CD4-positive, CD25-positive, alpha-beta regulatory T cell (primary cell): ENCODE data around the gene GNG7. TPM values are rescaled to one million over a fixed set of nuclear protein-coding genes. Genes with fewer than 3 reads are reported as not detected.

Experiments used
- ATAC-seq, 2 donors: fragments of 150-1000 bp; cut with Tn5 transposase; one replicate each; pipeline ENCODE4 v1.10.0; 2021; ENCODE audit warnings: low read depth in 2 of 2, moderate number of reproducible peaks in 2 of 2, moderate library complexity in 1 of 2
- DNase-seq, 3 donors: peaks; one replicate each; pipeline versions ENCODE4 v3.0.0 to v3.0.0-alpha.2; 2012 to 2022; ENCODE audit warnings: mixed read lengths in 1 of 3
- H3K27ac ChIP-seq: one replicate; pipeline ENCODE4 v1.7.0; 2013; ENCODE audit warnings: mild to moderate bottlenecking, low read length; ENCODE audit not compliant: insufficient read depth, poor library complexity, severe bottlenecking
- H3K27me3 ChIP-seq: one replicate; pipeline ENCODE4 v1.7.0; 2013; ENCODE audit warnings: low read length; ENCODE audit not compliant: control insufficient read depth, insufficient read depth
- H3K36me3 ChIP-seq: one replicate; pipeline ENCODE4 v1.7.0; 2013; ENCODE audit warnings: mild to moderate bottlenecking, low read length, moderate library complexity; ENCODE audit not compliant: control insufficient read depth, insufficient read depth
- H3K4me1 ChIP-seq: 2 replicates; pipeline ENCODE4 v1.7.0; 2013; ENCODE audit warnings: mild to moderate bottlenecking, low read length; ENCODE audit not compliant: insufficient read depth, control insufficient read depth, poor library complexity, severe bottlenecking
- H3K4me3 ChIP-seq: one replicate; pipeline ENCODE4 v1.7.0; 2013; ENCODE audit warnings: low read depth, mild to moderate bottlenecking, low read length, moderate library complexity
- H3K9me3 ChIP-seq, 2 experiments: 1 replicate in 1 of 2; 2 replicates in 1 of 2; pipeline ENCODE4 v1.7.0; 2013; ENCODE audit warnings: low read length in 2 of 2, mild to moderate bottlenecking in 1 of 2, moderate library complexity in 1 of 2; ENCODE audit not compliant: control insufficient read depth in 2 of 2
- H3K27ac Mint-ChIP-seq, 3 donors: one replicate each; pipeline ENCODE4 v1.8.0; 2020 to 2022; ENCODE audit warnings: mild to moderate bottlenecking in 3 of 3, mixed read lengths in 3 of 3, moderate library complexity in 2 of 3
- H3K27me3 Mint-ChIP-seq: one replicate; pipeline ENCODE4 v1.8.0; 2022; ENCODE audit warnings: mild to moderate bottlenecking, mixed read lengths
- H3K36me3 Mint-ChIP-seq: one replicate; pipeline ENCODE4 v1.8.0; 2020; ENCODE audit warnings: mixed read lengths
- H3K4me1 Mint-ChIP-seq, 4 donors: one replicate each; pipeline ENCODE4 v1.8.0; 2020 to 2022; ENCODE audit warnings: mixed read lengths in 4 of 4, mild to moderate bottlenecking in 1 of 4
- H3K4me3 Mint-ChIP-seq, 4 donors: one replicate each; pipeline ENCODE4 v1.8.0; 2020 to 2022; ENCODE audit warnings: mild to moderate bottlenecking in 4 of 4, mixed read lengths in 4 of 4, moderate library complexity in 3 of 4
- H3K9me3 Mint-ChIP-seq, 7 donors: one replicate each; pipeline ENCODE4 v1.8.0; 2020 to 2022; ENCODE audit warnings: mixed read lengths in 7 of 7, mild to moderate bottlenecking in 3 of 7, moderate library complexity in 2 of 7
- polyA plus RNA-seq, 4 donors: library from polyadenylated mRNA; unstranded; fragments of 300-500 nt; fragmentation: Illumina TruSeq; gene quantifications; one replicate each; pipeline ENCODE4 v1.2.3, GENCODE V29; 2021
- total RNA-seq: library from RNA; stranded (reverse); gene quantifications from one replicate; pipeline ENCODE4 v1.2.3, GENCODE V29; 2022

Gene GNG7
- total and polyA plus RNA-seq, 5 donors from 2014 or later = 0.65 to 1.6 (median 1.2) TPM

DNA sequence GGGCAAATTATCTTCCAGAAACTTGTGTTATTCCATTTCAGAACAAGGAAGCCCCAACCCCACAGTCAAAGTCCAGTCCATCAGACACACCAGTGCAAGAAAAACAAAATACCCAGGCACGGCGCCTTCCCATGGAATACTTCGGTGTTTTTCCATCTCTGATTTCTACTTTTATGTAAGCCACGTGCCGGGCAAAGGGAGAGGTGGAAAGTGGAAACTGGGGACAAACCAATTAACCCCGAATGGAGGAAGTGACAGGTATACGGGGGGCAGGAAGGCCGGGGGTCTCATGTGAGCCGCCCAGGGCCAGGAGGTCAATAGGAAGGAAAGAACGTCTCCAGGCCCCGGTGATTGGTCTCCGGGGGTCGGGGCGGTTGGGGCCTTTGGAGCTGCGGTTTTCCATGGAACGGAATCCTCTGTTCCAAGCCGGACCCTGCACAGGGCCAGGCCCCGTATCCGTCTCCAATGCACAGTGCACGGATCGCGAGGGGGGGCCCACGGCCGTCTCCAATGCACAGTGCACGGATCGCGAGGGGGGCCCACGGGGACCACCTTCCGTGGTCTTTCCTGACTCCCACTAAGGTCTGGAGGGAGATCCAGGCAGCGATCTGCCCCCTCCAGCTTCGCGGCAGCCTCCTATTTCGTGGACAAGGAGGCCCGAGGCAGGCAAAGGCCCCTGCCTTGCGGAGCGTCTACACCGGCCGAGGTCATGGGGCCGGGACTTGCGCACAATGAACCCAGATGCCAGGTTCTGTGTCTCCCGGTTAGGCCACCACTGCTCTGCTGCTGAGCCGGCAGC lies 146.9 kb downstream of the GNG7 start:
- ATAC-seq = no peak
- Mint-ChIP-seq H3K9me3 (no peaks in the 10 kb centered on the region), H3K36me3 (no peaks in the 10 kb centered on the region), H3K4me1 (peaks cover 5 to 29% (median 16%) of the 10 kb centered on the region in 4 donors), H3K4me3 (no peak overlapping the region), H3K27ac (peak overlapping the region in 1 of 3 donors; percentile 32), H3K27me3 (no peaks in the 10 kb centered on the region)
- Histone ChIP-seq H3K4me1 (peaks cover 12% of the 10 kb centered on the region), H3K27ac (no peak overlapping the region), H3K27me3 (no peaks in the 10 kb centered on the region), H3K4me3 (no peak overlapping the region), H3K9me3 (no peaks in the 10 kb centered on the region), H3K36me3 (no peaks in the 10 kb centered on the region)
- no peak for DNase-seq

DNA sequence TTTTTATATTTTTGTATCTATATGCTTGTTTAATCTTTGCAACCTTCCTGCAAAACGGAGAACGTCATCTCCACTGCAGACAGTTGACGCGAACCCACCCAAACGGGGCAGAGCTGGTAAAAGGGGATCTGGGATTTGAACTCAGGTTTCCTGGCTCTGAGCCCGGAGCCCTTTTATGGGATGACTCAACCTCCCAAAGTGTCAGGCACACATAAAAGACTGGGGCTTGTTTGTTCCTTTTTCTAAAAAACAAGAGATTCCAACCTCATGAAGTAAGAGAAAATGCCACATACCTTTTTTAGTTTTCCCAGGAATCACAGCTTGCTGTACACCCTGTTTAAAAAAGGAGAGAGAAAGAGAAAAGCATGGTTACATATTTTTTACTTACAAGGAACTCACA lies 147.6 kb downstream of the GNG7 start:
- no peak overlapping the region for H3K27ac ChIP-seq
- Mint-ChIP-seq H3K27me3 (no peaks in the 10 kb centered on the region), H3K4me3 (no peak overlapping the region), H3K9me3 (no peaks in the 10 kb centered on the region), H3K4me1 (peaks cover 5 to 28% (median 16%) of the 10 kb centered on the region in 4 donors), H3K36me3 (no peaks in the 10 kb centered on the region), H3K27ac (no peak overlapping the region)
- H3K36me3 ChIP-seq = no peaks in the 10 kb centered on the region
- no peak for ATAC-seq
- H3K27me3 ChIP-seq = no peaks in the 10 kb centered on the region
- no peak overlapping the region for H3K4me3 ChIP-seq
- H3K9me3 ChIP-seq = no peaks in the 10 kb centered on the region
- H3K4me1 ChIP-seq = peaks cover 12% of the 10 kb centered on the region
- no peak for DNase-seq

DNA sequence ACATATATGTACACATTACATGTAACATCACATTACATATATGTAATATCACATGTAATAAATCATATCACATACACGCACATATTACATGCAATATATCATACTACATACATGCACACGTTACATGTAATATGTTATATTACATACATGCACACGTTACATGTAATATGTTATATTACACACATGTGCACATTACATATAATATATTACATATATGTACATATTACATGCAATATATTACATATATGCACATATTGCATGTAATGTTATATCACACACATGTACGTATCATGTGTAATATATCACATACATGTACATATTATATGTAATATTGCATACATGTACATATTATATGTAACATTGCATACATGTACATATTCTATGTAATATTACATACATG lies 149.0 kb downstream of the GNG7 start:
- peaks cover 12% of the 10 kb centered on the region for H3K4me1 ChIP-seq
- Mint-ChIP-seq H3K4me1 (peaks cover 5 to 28% (median 16%) of the 10 kb centered on the region in 4 donors), H3K9me3 (no peaks in the 10 kb centered on the region), H3K36me3 (no peaks in the 10 kb centered on the region), H3K27me3 (no peaks in the 10 kb centered on the region), H3K4me3 (no peak overlapping the region), H3K27ac (no peak overlapping the region)
- ATAC-seq = no peak
- H3K4me3 ChIP-seq = peak overlapping the region; percentile 88
- no peak for DNase-seq
- peak overlapping the region; percentile 78 for H3K27ac ChIP-seq
- H3K9me3 ChIP-seq = no peaks in the 10 kb centered on the region
- H3K36me3 ChIP-seq = no peaks in the 10 kb centered on the region
- no peaks in the 10 kb centered on the region for H3K27me3 ChIP-seq

DNA sequence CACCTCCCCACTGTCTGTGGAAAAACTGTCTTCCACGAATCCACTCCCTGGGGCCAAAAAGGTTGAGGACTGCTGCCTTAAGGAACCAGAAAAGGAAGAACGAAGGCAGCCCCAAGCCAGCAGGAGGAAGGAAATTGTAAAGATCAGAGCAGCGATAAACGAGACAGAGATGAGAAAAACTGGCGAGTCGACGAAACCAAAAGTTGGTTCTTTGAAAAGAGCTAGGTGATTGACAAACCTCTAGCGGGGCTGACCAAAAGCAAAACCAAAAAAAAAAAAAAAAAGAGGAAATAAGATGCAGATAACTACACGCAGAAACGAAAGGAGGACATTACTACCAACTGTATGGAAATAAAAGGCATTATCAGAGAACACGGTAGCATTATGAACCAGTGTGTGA lies 149.6 kb downstream of the GNG7 start:
- peaks cover 12% of the 10 kb centered on the region for H3K4me1 ChIP-seq
- peak overlapping the region; percentile 50 to 88 (median 82) for H3K4me3 Mint-ChIP-seq
- H3K9me3 Mint-ChIP-seq = no peaks in the 10 kb centered on the region
- H3K27me3 Mint-ChIP-seq = no peaks in the 10 kb centered on the region
- H3K27ac Mint-ChIP-seq = peak overlapping the region in 2 of 3 donors; percentile 44 to 50
- peak overlapping the region; percentile 78 for H3K27ac ChIP-seq
- H3K36me3 ChIP-seq = no peaks in the 10 kb centered on the region
- no peaks in the 10 kb centered on the region for H3K36me3 Mint-ChIP-seq
- DNase-seq (peak; percentile 35 to 91 (median 77)), ATAC-seq (peak; percentile 84 to 90)
- no peaks in the 10 kb centered on the region for H3K27me3 ChIP-seq
- H3K4me3 ChIP-seq = peak overlapping the region; percentile 88
- H3K4me1 Mint-ChIP-seq = peaks cover 5 to 28% (median 16%) of the 10 kb centered on the region in 4 donors
- no peaks in the 10 kb centered on the region for H3K9me3 ChIP-seq

DNA sequence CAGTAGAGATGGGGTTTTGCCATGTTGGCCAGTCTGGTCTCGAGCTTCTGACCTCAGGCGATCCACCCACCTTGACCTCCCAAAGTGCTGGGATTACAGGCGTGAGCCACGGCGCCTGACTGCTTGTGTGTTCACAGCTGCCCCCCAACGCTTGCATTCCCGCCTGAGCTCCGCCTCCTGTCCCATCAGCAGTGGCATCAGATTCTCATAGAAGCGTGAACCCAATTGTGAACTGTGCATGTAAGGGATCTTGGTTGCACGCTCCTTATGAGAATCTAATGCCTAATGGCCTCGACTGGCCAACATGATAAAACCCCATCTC lies 150.7 kb downstream of the GNG7 start:
- Mint-ChIP-seq H3K4me3 (peak overlapping the region in 3 of 4 donors; percentile 9 to 84 (median 45)), H3K4me1 (peaks cover 5 to 26% (median 15%) of the 10 kb centered on the region in 4 donors), H3K36me3 (no peaks in the 10 kb centered on the region), H3K27me3 (no peaks in the 10 kb centered on the region), H3K27ac (peak overlapping the region in 1 of 3 donors; percentile 65), H3K9me3 (no peaks in the 10 kb centered on the region)
- Histone ChIP-seq H3K4me3 (no peak overlapping the region), H3K36me3 (no peaks in the 10 kb centered on the region), H3K27ac (no peak overlapping the region), H3K4me1 (peaks cover 12% of the 10 kb centered on the region), H3K9me3 (no peaks in the 10 kb centered on the region), H3K27me3 (no peaks in the 10 kb centered on the region)
- DNase-seq (no peak), ATAC-seq (no peak)

DNA sequence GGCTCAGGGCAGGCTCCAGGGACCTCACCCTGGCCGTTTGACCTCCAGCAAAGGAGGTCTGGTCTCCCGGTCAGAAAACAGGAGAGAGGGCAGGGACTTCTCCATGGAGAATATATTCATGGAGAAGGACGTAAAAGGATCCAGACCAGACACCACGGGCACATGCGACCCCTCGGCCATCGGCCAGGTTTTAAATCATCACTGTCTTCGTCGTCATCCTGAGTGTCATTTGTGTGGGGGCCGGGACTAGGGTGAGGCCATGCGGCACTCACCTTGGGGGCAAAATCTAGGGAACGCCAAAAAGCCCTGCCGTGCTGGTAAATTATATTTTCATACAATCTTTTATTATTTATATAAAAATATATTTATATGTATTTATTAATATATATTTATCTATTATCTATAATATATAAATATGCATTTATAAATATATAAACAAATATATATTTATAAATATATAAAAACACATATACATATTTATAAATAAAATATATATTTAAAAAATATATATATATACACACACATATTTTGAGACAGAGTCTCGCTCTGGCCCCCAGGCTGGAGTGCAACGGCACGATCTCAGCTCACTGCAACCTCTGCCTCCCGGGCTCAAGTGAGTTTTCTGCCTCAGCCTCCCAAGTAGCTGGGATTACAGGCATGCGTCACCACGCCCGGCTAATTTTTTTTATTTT lies 151.2 kb downstream of the GNG7 start:
- no peak for ATAC-seq
- H3K36me3 Mint-ChIP-seq = no peaks in the 10 kb centered on the region

DNA sequence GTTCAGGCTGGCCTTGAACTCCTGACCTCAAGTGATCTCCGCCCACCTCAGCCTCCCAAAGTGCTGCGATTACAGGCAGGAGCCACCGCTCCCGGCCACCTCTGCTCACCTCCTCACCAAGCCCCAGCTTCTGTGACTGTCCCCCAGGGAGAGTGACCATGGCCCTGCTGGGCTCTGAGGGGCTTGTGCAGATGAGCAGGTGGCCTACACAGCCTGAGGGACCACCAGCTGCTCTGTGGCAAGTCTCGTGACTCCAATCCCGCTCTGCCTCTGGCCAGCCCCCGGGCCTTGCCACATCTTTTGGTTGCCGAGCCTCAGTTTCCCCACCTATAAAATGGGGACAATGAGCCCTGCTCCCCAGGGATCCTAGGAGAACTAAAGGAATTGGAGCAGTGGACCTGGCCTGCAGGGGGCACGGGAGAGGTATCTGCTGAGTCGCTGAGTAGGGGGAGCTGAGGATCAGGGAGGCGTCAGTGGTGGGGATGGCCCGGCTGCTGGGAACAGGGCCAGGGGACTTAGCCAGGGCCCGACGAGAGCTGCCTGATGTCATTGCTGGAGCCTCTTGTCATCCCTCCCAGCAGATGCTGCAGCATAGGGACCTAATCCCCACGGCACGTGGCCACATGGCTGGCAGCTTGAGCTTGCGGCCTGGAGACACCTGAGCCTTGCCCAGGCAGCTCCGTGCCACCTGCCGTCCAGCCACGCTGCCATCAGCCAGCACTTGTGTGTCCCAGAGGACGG lies 151.9 kb downstream of the GNG7 start:
- Mint-ChIP-seq H3K4me3 (no peak overlapping the region), H3K27me3 (no peaks in the 10 kb centered on the region), H3K9me3 (peaks cover 0 to 2% (median 0%) of the 10 kb centered on the region in 7 donors), H3K27ac (no peak overlapping the region), H3K4me1 (peaks cover 5 to 25% (median 15%) of the 10 kb centered on the region in 4 donors), H3K36me3 (no peaks in the 10 kb centered on the region)
- Histone ChIP-seq H3K4me1 (peaks cover 12% of the 10 kb centered on the region), H3K27me3 (no peaks in the 10 kb centered on the region), H3K9me3 (no peaks in the 10 kb centered on the region), H3K4me3 (no peak overlapping the region), H3K36me3 (no peaks in the 10 kb centered on the region), H3K27ac (no peak overlapping the region)
- ATAC-seq = no peak
- DNase-seq = no peak

More for the DNA sequence above, 151.2 kb downstream of the GNG7 start:
- Mint-ChIP-seq H3K4me1 (peaks cover 5 to 25% (median 15%) of the 10 kb centered on the region in 4 donors), H3K4me3 (no peak overlapping the region), H3K27me3 (no peaks in the 10 kb centered on the region), H3K27ac (no peak overlapping the region), H3K9me3 (no peaks in the 10 kb centered on the region)
- Histone ChIP-seq H3K9me3 (no peaks in the 10 kb centered on the region), H3K36me3 (no peaks in the 10 kb centered on the region), H3K4me1 (peaks cover 12% of the 10 kb centered on the region), H3K27ac (no peak overlapping the region), H3K27me3 (no peaks in the 10 kb centered on the region), H3K4me3 (no peak overlapping the region)
- no peak for DNase-seq
